GM18868 (cell line): ENCODE results near the gene KCTD4.

Experiments
- ATAC-seq: cut with Tn5 transposase; IDR thresholded peaks from one replicate; pipeline ENCODE4 v1.9.1; 2021; ENCODE audit warnings: mild to moderate bottlenecking, moderate library complexity; ENCODE audit not compliant: unreplicated experiment

KCTD4 gene

DNA sequence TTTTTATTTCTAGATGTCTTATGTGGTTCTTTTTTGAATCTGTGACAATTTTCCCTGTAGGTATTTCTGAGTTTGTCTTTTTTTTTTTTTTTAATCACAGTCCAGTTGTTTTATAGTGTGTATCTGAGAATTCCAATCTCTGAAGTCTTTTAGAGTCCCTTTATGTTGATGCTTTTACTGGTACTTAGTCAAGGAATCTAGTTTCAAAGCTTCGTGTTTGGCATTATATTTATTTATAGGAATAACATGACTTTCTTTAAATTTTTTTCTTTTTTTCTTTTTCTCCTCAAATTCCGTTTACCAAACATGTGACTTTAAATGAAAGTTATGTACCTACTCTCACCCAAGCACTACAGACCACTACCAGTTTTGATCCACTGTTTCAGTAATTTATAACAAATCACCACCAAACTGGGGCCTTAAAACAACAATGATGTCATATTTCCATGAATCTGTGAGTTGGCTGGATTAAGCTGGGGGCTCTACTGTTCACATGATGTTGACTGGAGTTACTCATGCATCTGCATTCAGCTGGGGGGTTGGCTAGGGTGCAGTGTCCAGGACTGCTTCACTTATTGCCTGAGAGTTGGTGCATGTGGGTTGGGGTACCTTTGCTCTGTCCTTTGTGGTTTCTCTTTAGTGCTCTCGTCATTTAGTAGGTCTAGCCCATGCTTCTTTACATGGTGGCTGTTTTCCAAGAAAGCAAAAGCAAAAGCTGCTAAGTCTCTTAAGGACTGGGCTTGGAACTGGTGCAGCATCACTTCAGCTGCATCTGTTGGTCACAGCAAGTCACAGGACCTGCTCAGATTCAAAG, 22.3 kb downstream of the KCTD4 start:
- no peak for ATAC-seq

DNA sequence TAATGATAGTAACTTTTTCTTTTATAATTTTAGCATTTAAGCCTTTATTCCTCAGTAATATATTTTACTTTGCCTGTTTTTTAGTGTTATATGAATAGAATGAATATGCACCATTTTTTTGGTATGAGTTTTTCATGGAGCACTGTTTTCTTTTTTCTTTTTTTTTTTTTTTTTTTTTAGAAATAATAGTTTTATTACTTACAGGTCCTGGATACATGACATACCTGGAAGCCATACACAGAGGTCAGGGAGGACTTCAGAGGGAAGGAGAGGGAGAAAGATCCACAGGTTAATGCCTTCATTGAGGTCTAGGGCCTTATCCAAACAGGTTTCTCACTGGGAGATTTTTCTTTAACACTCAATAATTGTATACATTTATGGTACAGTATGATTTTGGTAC, 26.4 kb downstream of the KCTD4 start:
- no peak for ATAC-seq

DNA sequence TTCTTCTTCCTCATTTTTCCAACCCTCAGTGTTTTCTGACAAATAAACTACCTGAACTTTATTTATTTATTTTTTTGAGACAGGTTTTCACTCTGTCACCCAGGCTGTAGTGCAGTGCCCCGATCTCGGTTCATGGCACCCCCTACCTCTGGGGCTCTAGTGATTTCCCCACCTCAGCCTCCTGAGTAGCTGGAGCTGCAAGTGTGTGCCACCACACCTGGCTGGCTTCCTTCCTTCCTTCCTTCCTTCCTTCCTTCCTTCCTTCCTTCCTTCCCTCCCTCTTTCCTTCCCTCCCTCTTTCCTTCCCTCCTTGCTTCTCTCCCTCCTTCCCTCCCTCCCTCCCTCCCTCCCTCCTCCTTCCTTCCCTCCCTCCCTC, 32.3 kb downstream of the KCTD4 start:
- no peak for ATAC-seq

DNA sequence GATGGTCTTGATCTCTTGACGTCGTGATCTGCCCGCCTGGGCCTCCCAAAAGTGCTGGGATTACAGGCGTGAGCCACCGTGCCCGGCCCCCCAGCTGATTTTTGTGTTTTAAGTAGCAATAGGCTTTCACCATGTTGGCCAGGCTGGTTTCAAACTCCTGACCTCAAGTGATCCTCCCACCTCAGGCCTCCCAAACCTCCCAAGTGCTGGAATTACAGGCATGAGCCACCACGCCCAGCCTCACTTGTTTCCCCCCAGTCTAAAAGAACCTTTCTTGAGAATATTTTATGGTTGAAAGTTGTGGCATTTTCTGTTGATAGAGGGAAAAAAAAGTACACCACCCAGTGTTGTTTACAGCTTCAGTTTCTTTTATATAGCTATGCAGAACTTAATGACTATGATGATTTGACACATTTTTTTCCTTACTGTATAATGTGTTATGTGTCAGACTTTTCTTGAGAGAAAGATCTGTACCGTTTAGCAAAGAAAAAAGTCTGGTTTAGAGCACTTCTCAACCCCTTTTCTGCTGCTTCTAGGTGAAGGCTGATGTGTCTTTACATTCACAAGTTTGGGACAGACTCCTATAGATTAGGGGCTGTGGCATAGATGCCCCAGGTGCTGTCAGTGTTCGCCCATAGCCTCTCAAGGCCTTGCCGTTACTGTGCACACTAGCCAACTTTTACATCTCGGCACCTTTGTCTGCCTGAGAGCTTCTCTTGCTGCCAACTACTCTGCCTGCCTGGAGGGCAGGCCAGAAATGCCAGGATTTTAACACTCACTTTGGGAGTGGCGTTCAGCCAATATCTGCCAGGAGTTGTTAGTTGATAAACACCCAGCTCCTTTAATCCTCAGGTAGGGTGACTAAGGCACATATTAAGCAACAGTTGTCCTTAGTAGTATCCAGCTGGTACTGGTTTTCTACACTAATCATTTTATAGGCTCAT, 33.0 kb downstream of the KCTD4 start:
- no peak for ATAC-seq

DNA sequence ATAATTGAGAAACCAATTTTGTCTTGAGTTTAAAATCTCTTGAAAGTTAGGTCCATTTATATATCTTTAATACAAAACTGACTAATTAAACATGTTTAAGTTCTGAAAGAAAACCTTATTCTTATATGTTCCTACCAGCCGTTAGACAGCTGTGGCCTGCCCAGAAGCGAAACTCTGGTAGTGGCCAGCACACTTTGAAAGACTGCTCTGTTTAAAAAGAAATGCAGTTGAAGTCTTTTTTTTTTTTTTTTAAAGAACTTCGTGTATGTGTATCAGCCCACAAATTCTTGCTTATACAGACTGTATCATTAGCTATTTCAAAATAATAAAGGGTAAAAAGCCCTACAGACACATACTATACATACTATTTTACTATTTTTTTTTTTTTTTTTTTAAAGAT, 34.0 kb downstream of the KCTD4 start:
- ATAC-seq: no peak

DNA sequence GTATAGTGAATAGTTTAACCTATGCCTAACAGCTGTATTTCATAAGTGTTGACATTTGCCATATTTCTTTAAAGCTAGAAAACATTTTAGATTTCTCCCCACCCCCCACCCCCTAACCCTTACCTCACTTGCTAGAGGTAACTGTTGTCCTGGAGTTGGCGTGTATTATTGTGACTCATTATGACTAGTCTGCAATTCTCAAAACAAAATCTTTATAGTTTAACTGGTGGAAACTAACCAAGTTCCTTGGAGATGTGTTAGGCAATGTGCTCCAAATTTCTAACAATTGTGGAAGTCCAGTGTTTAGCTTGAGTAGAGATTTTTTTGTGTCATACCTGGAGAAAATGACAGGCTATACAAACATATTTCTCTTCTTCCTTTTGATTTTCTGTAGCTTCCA, 38.0 kb downstream of the KCTD4 start:
- ATAC-seq: no peak

DNA sequence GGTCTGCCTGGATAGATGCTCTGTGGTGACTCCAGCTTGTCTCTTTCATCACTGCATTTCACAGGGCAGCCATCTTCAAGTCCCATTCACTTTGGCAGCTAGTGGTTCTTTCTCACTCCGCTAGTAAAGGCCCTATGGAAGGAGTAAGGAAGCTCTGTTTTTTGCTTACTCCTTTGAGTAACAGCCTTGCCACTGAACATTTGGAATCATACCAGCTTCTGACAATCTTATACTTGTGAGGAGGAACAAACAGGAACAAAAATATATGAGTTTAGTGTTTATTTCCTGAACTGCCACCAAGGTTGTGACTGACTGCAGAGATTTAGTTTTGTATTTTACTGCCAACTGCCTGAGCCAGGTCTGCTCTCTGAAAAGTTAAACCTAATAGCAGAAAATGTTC, 38.7 kb downstream of the KCTD4 start:
- ATAC-seq: no peak

DNA sequence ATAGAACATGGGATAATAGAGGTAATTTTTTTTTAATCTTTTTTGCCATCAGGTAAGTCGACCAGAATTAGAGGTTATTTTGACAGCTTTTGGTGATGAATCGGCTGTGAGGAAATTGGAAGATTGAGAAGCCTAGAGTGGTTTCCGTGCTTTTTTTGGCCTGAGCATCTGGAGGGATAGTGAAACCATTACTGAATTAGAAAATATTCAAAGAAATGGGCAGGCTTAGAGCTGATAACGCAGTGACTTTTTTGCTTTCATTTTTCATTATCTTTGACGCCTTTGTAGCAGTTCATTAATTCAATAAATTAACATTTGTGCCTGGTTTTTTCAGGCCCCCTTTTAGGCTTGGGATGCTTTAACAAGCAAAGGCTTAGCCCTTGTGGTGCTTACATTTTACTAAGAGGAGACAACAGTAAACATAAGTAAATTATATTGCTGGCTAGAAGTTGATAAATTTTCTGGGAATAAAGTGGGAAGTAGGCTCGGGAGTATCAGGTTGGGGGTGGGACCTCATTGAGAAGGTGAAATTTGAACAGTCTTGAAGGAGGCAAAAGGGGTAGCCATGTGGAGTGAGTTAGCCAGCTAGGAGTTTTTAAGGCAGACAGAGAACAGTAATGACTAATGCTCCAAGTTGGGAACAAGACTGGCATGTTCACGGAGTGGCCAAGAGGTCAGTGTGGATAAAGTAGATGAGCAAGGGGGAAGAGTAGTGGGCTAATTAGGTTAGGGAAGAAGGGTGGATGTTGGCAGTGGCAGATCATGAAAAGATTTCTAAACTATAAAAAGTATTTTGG, 44.1 kb downstream of the KCTD4 start:
- ATAC-seq: no peak

DNA sequence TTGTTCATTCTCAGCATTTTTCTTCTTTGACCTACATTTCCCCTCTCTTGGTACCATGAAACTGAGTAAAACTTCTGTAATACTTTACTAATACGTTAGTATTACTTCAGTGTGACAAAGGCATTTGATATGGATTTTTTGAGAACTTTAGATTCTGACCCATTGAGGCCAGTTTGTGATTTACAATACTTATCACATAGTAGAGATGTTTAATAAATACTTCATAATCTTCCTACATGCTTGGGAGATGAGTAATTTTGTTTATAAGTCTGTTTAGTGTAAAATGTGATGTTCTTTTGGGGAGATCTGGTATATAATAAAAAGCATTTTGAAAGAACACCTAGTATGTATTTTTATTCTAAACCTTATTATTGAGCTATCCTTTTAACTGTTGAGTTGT, 50.9 kb downstream of the KCTD4 start:
- no peak for ATAC-seq

DNA sequence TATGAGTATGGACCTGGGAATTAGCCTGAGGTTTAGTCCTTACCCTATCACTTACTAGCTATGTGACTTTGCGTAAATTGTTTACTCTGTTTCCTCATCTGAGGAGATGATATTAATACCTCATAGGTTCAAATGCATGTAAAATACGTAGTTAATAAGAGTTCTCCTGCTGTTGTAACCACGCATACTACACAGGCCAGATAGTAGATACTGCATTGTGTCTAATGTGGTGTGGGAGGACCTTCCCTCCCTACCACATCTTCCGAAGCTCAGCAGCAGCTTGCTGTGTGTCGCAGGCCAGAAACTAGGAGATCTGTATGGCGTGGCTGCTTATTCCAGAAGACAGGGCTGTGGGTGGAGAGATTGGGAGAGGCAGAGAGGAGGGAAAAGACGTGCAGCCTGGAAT, 57.5 kb downstream of the KCTD4 start:
- ATAC-seq: no peak
